ENCODE measurements around the gene BPI. TPM values are rescaled to one million over a fixed set of nuclear protein-coding genes. Genes with fewer than 3 reads are reported as not detected.

Gene BPI
- total RNA-seq, 4 donors from 2014 or later = not detected

GRCh38 chr20:38272961-38273360, 31.0 kb upstream of the BPI start:
- Histone ChIP-seq H3K4me1 (no peaks in the 10 kb centered on the region), H3K4me3 (no peak overlapping the region), H3K27ac (no peak overlapping the region), H3K27me3 (no peaks in the 10 kb centered on the region), H3K9me3 (no peaks in the 10 kb centered on the region), H3K36me3 (no peaks in the 10 kb centered on the region)
- in situ Hi-C loops (cut with MboI; ENCODE audit: low sequenced_read_pairs in 4 of 4) = no loop called here
- TF ChIP-seq POLR2A (IDR thresholded peaks at IDR 0.05) (no peak), CTCF (IDR thresholded peaks at IDR 0.05 in 4 of 5, conservative IDR thresholded peaks at IDR 0.05 in 1 of 5) (no peak)
- intact Hi-C loops (cut with DNase I; ENCODE audit: low total_unique reads) = no loop called here
- DNase-seq (no peak), ATAC-seq (no peak)

- intact Hi-C loops (cut with DNase I; ENCODE audit: low total_unique reads) (no loop called here), in situ Hi-C loops (cut with MboI; ENCODE audit: low sequenced_read_pairs in 4 of 4) (no loop called here)
- no peaks in the 10 kb centered on the region for H3K27me3 ChIP-seq
- H3K4me3 ChIP-seq = no peak overlapping the region
- no peak for TF ChIP-seq CTCF (IDR thresholded peaks at IDR 0.05 in 4 of 5, conservative IDR thresholded peaks at IDR 0.05 in 1 of 5)
- TF ChIP-seq POLR2A (IDR thresholded peaks at IDR 0.05) = no peak
- no peaks in the 10 kb centered on the region for H3K9me3 ChIP-seq
- no peaks in the 10 kb centered on the region for H3K36me3 ChIP-seq
- DNase-seq (no peak), ATAC-seq (no peak)
- no peak overlapping the region for H3K27ac ChIP-seq
- peaks cover 3 to 10% of the 10 kb centered on the region in 2 donors for H3K4me1 ChIP-seq
Observed at GRCh38 chr20:38275815-38276550, 28.0 kb upstream of the BPI start.

GRCh38 chr20:38277285-38277684, 26.7 kb upstream of the BPI start:
- no peaks in the 10 kb centered on the region for H3K9me3 ChIP-seq
- DNase-seq = no peak
- in situ Hi-C loops (cut with MboI; ENCODE audit: low sequenced_read_pairs in 4 of 4) = no loop called here
- TF ChIP-seq CTCF (IDR thresholded peaks at IDR 0.05 in 4 of 5, conservative IDR thresholded peaks at IDR 0.05 in 1 of 5) = no peak
- no peak for TF ChIP-seq POLR2A (IDR thresholded peaks at IDR 0.05)
- H3K27me3 ChIP-seq = no peaks in the 10 kb centered on the region
- no peak overlapping the region for H3K27ac ChIP-seq
- intact Hi-C loops (cut with DNase I; ENCODE audit: low total_unique reads) = no loop called here
- H3K36me3 ChIP-seq = no peaks in the 10 kb centered on the region
- no peak for ATAC-seq
- H3K4me1 ChIP-seq = peaks cover 3 to 10% of the 10 kb centered on the region in 2 donors
- no peak overlapping the region for H3K4me3 ChIP-seq

- Histone ChIP-seq H3K4me1 (peaks cover 3 to 10% of the 10 kb centered on the region in 2 donors), H3K36me3 (no peaks in the 10 kb centered on the region), H3K27me3 (no peaks in the 10 kb centered on the region), H3K9me3 (no peaks in the 10 kb centered on the region), H3K4me3 (no peak overlapping the region), H3K27ac (no peak overlapping the region)
- DNase-seq = no peak
- intact Hi-C loops (cut with DNase I; ENCODE audit: low total_unique reads) = no loop called here
- in situ Hi-C loops (cut with MboI; ENCODE audit: low sequenced_read_pairs in 4 of 4) = no loop called here
- ATAC-seq = no peak
- TF ChIP-seq POLR2A (IDR thresholded peaks at IDR 0.05) (no peak), CTCF (IDR thresholded peaks at IDR 0.05 in 4 of 5, conservative IDR thresholded peaks at IDR 0.05 in 1 of 5) (no peak)
Observed at GRCh38 chr20:38277691-38278090, 26.3 kb upstream of the BPI start.

- DNase-seq (no peak), ATAC-seq (no peak)
- in situ Hi-C loops (cut with MboI; ENCODE audit: low sequenced_read_pairs in 4 of 4) (no loop called here), intact Hi-C loops (cut with DNase I; ENCODE audit: low total_unique reads) (no loop called here)
- H3K4me3 ChIP-seq = no peak overlapping the region
- peaks cover 3 to 10% of the 10 kb centered on the region in 2 donors for H3K4me1 ChIP-seq
- H3K27ac ChIP-seq = no peak overlapping the region
- H3K9me3 ChIP-seq = no peaks in the 10 kb centered on the region
- H3K27me3 ChIP-seq = no peaks in the 10 kb centered on the region
- H3K36me3 ChIP-seq = no peaks in the 10 kb centered on the region
- TF ChIP-seq CTCF (IDR thresholded peaks at IDR 0.05 in 4 of 5, conservative IDR thresholded peaks at IDR 0.05 in 1 of 5) = no peak
- no peak for TF ChIP-seq POLR2A (IDR thresholded peaks at IDR 0.05)
Observed at GRCh38 chr20:38278131-38278530, 25.8 kb upstream of the BPI start.

Data from gastrocnemius medialis (tissue), 4 donors.